ENCODE data around the gene TIMM17A.

DNA sequence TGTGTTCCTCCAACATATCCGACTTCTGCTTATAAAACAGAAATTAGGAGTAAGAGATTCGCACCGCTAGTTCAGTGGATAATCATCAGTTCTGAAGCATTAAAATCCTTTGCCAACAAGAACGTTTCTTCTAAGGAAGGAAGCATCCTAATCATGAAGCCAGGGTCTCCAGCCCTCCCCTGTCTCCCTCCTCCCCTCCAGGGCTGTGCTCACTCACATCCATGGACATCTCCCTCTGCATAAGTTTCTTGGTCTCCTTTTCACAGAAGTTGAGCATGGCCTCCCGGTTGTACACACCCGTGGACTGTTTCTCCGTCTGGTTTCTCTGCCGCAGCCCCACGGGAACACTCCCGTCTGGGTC, 9.5 kb upstream of the TIMM17A start:
- TF ChIP-seq EZH2 (IDR thresholded peaks at IDR 0.05; ENCODE audit: borderline replicate concordance, low read depth, low read length, poor library complexity, severe bottlenecking) (no peak), CTCF (conservative IDR thresholded peaks at IDR 0.05; ENCODE audit: low read depth, low read length) (no peak)
